ENCODE results near the gene CLMN. TPM values are rescaled to one million over a fixed set of nuclear protein-coding genes. Genes with fewer than 3 reads are reported as not detected.

Gene CLMN
- total and polyA plus RNA-seq, 2 of the 8 experiments (the other 6 are each of a cell fraction or from before 2014, with no cell fraction given), result 1.6 to 8.2 TPM

- no peak for TF ChIP-seq KDM4A (IDR thresholded peaks at IDR 0.05; ENCODE audit: low read depth, low read length, severe bottlenecking)
- TF ChIP-seq, protein P1, sequence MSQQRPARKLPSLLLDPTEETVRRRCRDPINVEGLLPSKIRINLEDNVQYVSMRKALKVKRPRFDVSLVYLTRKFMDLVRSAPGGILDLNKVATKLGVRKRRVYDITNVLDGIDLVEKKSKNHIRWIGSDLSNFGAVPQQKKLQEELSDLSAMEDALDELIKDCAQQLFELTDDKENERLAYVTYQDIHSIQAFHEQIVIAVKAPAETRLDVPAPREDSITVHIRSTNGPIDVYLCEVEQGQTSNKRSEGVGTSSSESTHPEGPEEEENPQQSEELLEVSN (IDR thresholded peaks at IDR 0.05), result no peak
Measured at GRCh38 chr14:95323361-95323760, 3.7 kb upstream of the CLMN start (continued).

Data from H1 (cell line).